H4 (cell line): ENCODE measurements around the gene ZNF683. TPM values are rescaled to one million over a fixed set of nuclear protein-coding genes. Genes with fewer than 3 reads are reported as not detected.
"Not testable (repeated sequence)": the region's sequence is repeated elsewhere in the genome, so short reads cannot be mapped to it uniquely, and the experiment has no call there.

Experiments used
- DNase-seq: peaks from one replicate; pipeline ENCODE4 v3.0.0-alpha.2; 2015; ENCODE audit warnings: low spot score
- total RNA-seq: library from RNA; depleted of rRNA; stranded (reverse); fragments of >200 nt; shearing (Covaris generic); gene quantifications from 2 replicates; pipeline ENCODE4 v1.2.3, GENCODE V29; 2014; rRNA removed

The ZNF683 gene
- not detected in 2 replicates for total RNA-seq

DNA sequence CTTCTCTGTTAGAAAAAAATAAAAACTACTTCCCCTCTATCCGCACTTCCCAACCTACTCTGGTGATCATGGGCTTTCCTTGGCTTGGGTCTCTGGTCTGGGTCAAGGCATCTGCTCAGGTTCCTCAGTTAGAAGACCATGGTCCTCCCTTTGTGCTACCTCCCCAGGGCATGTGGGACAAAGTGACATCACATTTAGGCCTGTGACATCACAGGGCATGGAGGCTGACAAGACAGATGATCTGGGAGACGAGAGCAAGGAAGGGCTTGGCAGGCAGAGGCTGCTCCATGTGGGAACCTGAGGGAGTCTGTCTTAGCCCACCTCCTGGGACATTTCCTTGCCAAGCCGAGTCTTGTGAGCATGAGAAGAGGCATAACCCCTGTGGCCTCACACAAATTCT is at the start of gene ZNF683:
Gene ZNF683 (minus strand): TSS at position 140 of the 400 bp plus-strand sequence. CDS start 4,179 bp downstream, outside the sequence.
- not testable (repeated sequence) for DNase-seq

- no peak for DNase-seq
These were observed 46.9 kb upstream of the ZNF683 start for GRCh38 chr1:26419494-26419893.

- DNase-seq, result no peak
These were observed 46.4 kb upstream of the ZNF683 start for GRCh38 chr1:26418865-26419349.

GRCh38 chr1:26417111-26417759 is 44.7 kb upstream of the ZNF683 start:
- peak; percentile 50 for DNase-seq

- DNase-seq, result no peak
These were observed 40.5 kb upstream of the ZNF683 start for GRCh38 chr1:26413031-26413430.

DNA sequence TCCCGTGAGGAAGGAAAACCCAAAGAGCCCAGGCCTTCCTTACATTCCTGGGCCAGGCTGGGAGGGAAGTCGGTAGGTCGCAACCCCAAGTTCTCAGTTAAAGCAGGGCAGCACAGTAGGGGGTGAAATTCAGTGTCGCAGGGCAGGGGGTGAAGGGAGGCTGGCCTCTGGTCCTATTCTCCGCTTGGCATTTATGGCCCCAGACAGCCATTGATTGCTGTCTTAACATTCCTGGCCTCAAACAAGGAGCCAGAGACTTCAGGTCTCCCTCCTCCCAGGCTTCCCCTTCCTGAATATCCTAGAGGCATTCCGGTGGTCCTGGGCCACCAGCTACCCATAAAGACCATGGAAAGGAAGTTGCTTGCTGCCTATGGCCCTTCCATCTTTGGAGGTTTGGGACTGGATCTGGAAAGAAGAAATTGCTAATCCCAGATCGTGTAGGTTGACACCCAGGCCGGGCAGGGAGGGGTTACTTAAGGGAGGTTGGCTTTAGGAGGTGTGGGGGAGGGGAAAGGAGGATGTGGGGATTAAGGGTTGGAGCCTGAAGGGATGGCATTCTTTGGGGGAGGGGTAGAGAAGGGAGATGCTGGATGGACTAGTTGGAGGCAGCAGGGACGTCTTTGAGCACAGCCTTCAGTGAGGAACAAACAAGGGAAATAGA is 39.8 kb upstream of the ZNF683 start:
- no peak for DNase-seq

- no peak for DNase-seq
These were observed 39.1 kb upstream of the ZNF683 start for GRCh38 chr1:26411624-26412074.

DNA sequence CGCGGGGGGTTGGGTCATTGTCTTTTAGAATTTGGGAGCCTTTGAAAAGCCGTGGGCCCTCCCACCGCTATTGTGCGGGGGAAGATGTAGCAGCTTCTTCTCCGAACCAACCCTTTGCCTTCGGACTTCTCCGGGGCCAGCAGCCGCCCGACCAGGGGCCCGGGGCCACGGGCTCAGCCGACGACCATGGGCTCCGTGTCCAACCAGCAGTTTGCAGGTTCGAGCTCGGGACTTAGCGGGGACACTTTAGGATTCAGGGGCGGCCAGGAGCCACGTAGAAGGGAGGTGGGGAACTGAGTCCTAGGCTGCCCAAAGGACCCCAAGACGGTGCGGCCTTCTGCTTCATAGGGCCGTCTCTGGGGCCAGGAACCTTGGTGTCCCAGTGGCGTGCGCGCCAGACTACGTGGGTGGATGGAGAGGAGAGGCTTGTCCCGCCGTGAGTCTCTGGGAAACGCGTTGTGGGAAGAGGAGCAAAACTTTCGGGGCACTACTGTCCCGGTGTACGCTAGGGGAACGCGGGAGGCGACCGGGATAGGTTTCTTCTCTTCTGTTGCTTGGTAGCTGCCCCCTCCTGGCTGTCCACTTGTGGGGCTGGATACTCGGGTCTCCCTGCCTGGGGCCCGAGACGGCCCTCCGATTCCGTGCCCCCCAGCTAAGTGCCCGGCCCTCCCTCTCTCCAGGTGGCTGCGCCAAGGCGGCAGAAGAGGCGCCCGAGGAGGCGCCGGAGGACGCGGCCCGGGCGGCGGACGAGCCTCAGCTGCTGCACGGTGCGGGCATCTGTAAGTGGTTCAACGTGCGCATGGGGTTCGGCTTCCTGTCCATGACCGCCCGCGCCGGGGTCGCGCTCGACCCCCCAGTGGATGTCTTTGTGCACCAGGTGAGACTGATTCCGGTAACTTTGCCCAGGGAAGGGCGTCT is 38.4 kb upstream of the ZNF683 start, which contains the start of gene LIN28A:
Gene LIN28A (plus strand): TSS at position 112 of the 918 bp plus-strand sequence. CDS start 75 bp downstream, at position 187.
- DNase-seq, result no peak

- no peak for DNase-seq
These were observed 36.7 kb upstream of the ZNF683 start for GRCh38 chr1:26409191-26409807.

- DNase-seq, result peak; percentile 48
These were observed 36.1 kb upstream of the ZNF683 start for GRCh38 chr1:26408604-26409003.

- no peak for DNase-seq
These were observed 32.8 kb upstream of the ZNF683 start for GRCh38 chr1:26405281-26405915.

DNA sequence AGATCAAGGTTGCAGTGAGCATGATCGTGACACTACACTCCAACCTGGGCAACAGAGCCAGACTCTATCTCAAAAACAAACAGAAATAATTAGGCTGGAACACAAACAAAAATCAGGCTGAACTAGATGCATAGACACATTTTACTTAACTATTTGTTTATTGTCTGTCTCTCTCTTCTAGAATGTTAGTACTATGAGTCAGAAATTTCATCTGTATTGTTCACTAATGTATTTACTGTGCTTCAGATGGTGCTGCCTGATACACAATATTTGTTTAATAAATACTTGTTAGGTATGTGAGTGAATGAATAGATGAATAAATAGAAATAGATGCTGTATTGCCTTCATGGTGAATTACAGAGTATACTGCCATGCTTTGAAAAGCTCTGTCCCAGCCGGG is 32.1 kb upstream of the ZNF683 start:
- no peak for DNase-seq

DNA sequence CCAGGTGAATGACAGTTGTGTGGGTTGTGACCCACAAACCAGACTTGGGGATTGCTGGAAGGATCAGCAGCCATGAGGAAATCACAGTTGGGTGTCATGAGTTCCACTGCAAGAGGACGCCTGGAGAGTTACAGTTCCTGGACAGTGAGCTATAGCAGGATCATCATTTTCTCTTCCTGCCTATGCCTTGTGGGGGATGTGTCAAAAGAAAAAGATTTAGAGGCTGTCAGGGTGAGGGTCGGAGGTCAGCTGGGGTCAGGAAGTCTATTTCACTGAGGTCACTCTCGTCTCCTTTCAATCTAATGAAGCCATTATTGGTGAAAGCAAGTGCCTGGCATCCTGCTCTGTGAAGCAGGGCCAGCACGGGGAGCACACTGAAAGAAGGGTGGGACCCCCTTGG is 31.1 kb upstream of the ZNF683 start:
- DNase-seq, result no peak

DNA sequence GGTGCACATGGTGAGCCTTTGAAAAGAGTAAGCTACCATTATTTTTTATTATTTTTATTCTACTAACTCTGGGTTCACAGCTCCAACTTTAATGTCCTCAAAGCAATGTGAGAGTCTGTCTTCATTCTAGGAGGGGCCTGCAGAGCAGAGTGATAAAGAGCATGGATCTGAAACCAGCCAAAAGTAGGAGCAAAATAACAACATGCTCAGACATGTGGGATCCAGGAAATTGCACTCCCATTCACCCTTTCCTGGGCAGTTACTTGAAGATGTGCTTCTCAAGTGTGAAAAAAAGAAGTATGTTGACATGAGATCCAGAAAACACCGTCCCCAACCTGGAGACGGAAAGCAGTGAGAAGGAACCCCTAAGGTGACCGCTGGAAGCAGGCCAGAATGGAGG is 29.3 kb upstream of the ZNF683 start:
- no peak for DNase-seq

GRCh38 chr1:26399034-26399433 is 26.5 kb upstream of the ZNF683 start:
- no peak for DNase-seq

- no peak for DNase-seq
These were observed 23.2 kb upstream of the ZNF683 start for GRCh38 chr1:26395754-26396153.

- peak; percentile 56 for DNase-seq
These were observed 18.9 kb upstream of the ZNF683 start for GRCh38 chr1:26391450-26391849.

GRCh38 chr1:26389604-26390247 is 17.2 kb upstream of the ZNF683 start:
- no peak for DNase-seq

- DNase-seq, result no peak
These were observed 16.4 kb upstream of the ZNF683 start for GRCh38 chr1:26388791-26389445.

- DNase-seq, result peak; percentile 41
These were observed 14.9 kb upstream of the ZNF683 start for GRCh38 chr1:26387447-26387846.
